Measurements from ENCODE around the gene SP6.

The SP6 gene

GRCh38 chr17:47871048-47871447 lies 20.1 kb upstream of the SP6 start:
- H3K79me2 ChIP-seq (ENCODE audit: insufficient read depth, low read length) = no peaks in the 10 kb centered on the region
- TF ChIP-seq CTCF (IDR thresholded peaks at IDR 0.05; ENCODE audit: insufficient read depth, low read length, poor library complexity, severe bottlenecking) = no peak
- no peak for TF ChIP-seq EZH2phosphoT487 (conservative IDR thresholded peaks at IDR 0.05; ENCODE audit: low read length)
- H3K4me2 ChIP-seq (ENCODE audit: low read depth, low read length, poor library complexity, severe bottlenecking) = no peak overlapping the region
- H3K27ac ChIP-seq (ENCODE audit: low read depth, low read length) = no peak overlapping the region
- no peaks in the 10 kb centered on the region for H3K27me3 ChIP-seq (ENCODE audit: low read length)
- H3K9me2 ChIP-seq (replicated peaks; ENCODE audit: insufficient read depth, low read length) = no peaks in the 10 kb centered on the region
- no peaks in the 10 kb centered on the region for H3K36me3 ChIP-seq (ENCODE audit: low read length)
- no peaks in the 10 kb centered on the region for H3K9me3 ChIP-seq (ENCODE audit: insufficient read depth, low read length)
- H3K9ac ChIP-seq (ENCODE audit: low read length) = no peak overlapping the region
- no peaks in the 10 kb centered on the region for H4K20me1 ChIP-seq (ENCODE audit: low read depth, low read length)
- H3K4me3 ChIP-seq (ENCODE audit: insufficient read depth, low read length, poor library complexity, severe bottlenecking) = no peak overlapping the region
- H3F3A ChIP-seq (ENCODE audit: insufficient read depth) = no peaks in the 10 kb centered on the region
- H2AFZ ChIP-seq (ENCODE audit: low read depth, low read length, severe bottlenecking) = no peak overlapping the region

GRCh38 chr17:47870056-47870455 lies 19.1 kb upstream of the SP6 start:
- H3F3A ChIP-seq (ENCODE audit: insufficient read depth) = no peaks in the 10 kb centered on the region
- no peak overlapping the region for H3K4me2 ChIP-seq (ENCODE audit: low read depth, low read length, poor library complexity, severe bottlenecking)
- H3K27ac ChIP-seq (ENCODE audit: low read depth, low read length) = no peak overlapping the region
- H3K9ac ChIP-seq (ENCODE audit: low read length) = no peak overlapping the region
- no peaks in the 10 kb centered on the region for H3K9me3 ChIP-seq (ENCODE audit: insufficient read depth, low read length)
- H3K27me3 ChIP-seq (ENCODE audit: low read length) = no peaks in the 10 kb centered on the region
- H3K79me2 ChIP-seq (ENCODE audit: insufficient read depth, low read length) = no peaks in the 10 kb centered on the region
- no peak overlapping the region for H3K4me3 ChIP-seq (ENCODE audit: insufficient read depth, low read length, poor library complexity, severe bottlenecking)
- no peaks in the 10 kb centered on the region for H4K20me1 ChIP-seq (ENCODE audit: low read depth, low read length)
- no peaks in the 10 kb centered on the region for H3K9me2 ChIP-seq (replicated peaks; ENCODE audit: insufficient read depth, low read length)
- TF ChIP-seq CTCF (IDR thresholded peaks at IDR 0.05; ENCODE audit: insufficient read depth, low read length, poor library complexity, severe bottlenecking) = no peak
- TF ChIP-seq EZH2phosphoT487 (conservative IDR thresholded peaks at IDR 0.05; ENCODE audit: low read length) = no peak
- no peaks in the 10 kb centered on the region for H3K36me3 ChIP-seq (ENCODE audit: low read length)
- H2AFZ ChIP-seq (ENCODE audit: low read depth, low read length, severe bottlenecking) = no peak overlapping the region

- no peak overlapping the region for H3K4me2 ChIP-seq (ENCODE audit: low read depth, low read length, poor library complexity, severe bottlenecking)
- H2AFZ ChIP-seq (ENCODE audit: low read depth, low read length, severe bottlenecking) = no peak overlapping the region
- no peaks in the 10 kb centered on the region for H3K9me3 ChIP-seq (ENCODE audit: insufficient read depth, low read length)
- H3F3A ChIP-seq (ENCODE audit: insufficient read depth) = no peaks in the 10 kb centered on the region
- no peaks in the 10 kb centered on the region for H4K20me1 ChIP-seq (ENCODE audit: low read depth, low read length)
- TF ChIP-seq EZH2phosphoT487 (conservative IDR thresholded peaks at IDR 0.05; ENCODE audit: low read length) (no peak), CTCF (IDR thresholded peaks at IDR 0.05; ENCODE audit: insufficient read depth, low read length, poor library complexity, severe bottlenecking) (no peak)
- H3K36me3 ChIP-seq (ENCODE audit: low read length) = no peaks in the 10 kb centered on the region
- H3K9ac ChIP-seq (ENCODE audit: low read length) = no peak overlapping the region
- no peaks in the 10 kb centered on the region for H3K79me2 ChIP-seq (ENCODE audit: insufficient read depth, low read length)
- H3K4me3 ChIP-seq (ENCODE audit: insufficient read depth, low read length, poor library complexity, severe bottlenecking) = no peak overlapping the region
- H3K27ac ChIP-seq (ENCODE audit: low read depth, low read length) = no peak overlapping the region
- H3K27me3 ChIP-seq (ENCODE audit: low read length) = no peaks in the 10 kb centered on the region
- H3K9me2 ChIP-seq (replicated peaks; ENCODE audit: insufficient read depth, low read length) = no peaks in the 10 kb centered on the region
These were observed 18.2 kb upstream of the SP6 start for GRCh38 chr17:47869114-47869513.
